ENCODE measurements around the gene SLC1A3.

SLC1A3 gene

DNA sequence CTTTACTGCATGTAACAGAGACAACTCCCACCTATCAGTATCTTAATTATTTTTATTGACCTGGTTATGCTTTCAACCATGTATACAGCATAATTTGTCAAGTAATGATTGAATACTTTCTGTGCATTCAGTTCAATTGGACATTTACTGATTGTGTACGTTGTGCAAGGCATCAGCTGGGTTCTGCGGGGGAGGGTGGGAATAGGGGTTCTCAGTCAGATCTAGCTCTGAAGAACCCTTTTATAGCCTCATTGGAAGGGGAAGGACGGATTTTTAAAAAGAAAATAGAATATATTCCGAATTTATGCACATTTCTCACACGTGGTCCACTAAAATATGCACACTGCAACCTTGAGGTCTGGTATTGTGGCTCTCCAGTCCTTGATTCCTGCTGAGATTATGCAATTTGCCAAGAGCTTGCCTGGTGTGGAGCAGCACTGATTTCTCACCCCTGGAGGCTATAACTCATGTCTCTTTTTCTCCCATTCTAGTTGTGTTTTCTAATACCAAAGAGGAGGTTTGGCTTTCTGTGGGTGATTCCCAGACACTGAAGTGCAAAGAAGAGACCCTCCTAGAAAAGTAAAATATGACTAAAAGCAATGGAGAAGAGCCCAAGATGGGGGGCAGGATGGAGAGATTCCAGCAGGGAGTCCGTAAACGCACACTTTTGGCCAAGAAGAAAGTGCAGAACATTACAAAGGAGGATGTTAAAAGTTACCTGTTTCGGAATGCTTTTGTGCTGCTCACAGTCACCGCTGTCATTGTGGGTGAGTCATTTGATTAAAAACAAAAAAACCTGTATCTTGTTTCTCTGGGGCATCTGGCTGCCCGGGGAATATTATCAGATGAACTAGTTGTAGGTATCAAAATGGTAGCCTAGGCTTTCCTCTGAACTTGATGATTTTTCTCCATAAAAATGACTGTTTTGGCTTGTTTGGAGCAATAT is 1.7 kb downstream of the SLC1A3 start:
- H3K36me3 ChIP-seq (replicated peaks), result peaks cover 18% of the 10 kb centered on the region
- peak overlapping the region; percentile 52 for H3K4me3 ChIP-seq
- in situ Hi-C loops (cut with MboI; ENCODE audit: low sequenced_read_pairs), result no loop called here
- H3K9me3 ChIP-seq, result no peaks in the 10 kb centered on the region
- peak in 1 of 2 experiments; percentile 21 for DNase-seq (ENCODE audit: low spot score in 2 of 2)
- H3K4me1 ChIP-seq, result no peaks in the 10 kb centered on the region
- H3K27me3 ChIP-seq (ENCODE audit: low read depth), result no peaks in the 10 kb centered on the region

DNA sequence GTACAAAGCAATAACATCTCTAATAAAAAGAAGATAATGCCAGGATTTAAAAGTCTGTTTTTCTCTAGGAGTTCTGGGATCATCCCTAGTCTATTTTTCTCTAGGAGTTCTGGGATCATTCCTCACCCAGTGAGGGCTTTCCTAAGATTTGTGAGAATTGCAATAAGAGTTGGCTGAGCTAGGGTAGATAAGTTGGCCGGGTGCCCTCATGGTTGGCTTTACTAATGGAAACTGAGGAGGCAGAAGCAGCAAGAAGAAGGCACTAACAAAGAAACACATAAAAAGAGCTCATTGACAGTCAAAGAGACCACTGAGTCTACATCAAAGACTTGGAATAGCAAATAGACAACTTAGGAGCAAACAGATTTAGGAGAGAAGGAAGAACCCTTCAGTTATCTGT is 4.2 kb downstream of the SLC1A3 start:
- in situ Hi-C loops (cut with MboI; ENCODE audit: low sequenced_read_pairs), result no loop called here
- H3K4me1 ChIP-seq, result no peaks in the 10 kb centered on the region
- H3K9me3 ChIP-seq, result no peaks in the 10 kb centered on the region
- peaks cover 18% of the 10 kb centered on the region for H3K36me3 ChIP-seq (replicated peaks)
- no peaks in the 10 kb centered on the region for H3K27me3 ChIP-seq (ENCODE audit: low read depth)
- DNase-seq (ENCODE audit: low spot score in 2 of 2), result no peak
- H3K4me3 ChIP-seq, result no peak overlapping the region

DNA sequence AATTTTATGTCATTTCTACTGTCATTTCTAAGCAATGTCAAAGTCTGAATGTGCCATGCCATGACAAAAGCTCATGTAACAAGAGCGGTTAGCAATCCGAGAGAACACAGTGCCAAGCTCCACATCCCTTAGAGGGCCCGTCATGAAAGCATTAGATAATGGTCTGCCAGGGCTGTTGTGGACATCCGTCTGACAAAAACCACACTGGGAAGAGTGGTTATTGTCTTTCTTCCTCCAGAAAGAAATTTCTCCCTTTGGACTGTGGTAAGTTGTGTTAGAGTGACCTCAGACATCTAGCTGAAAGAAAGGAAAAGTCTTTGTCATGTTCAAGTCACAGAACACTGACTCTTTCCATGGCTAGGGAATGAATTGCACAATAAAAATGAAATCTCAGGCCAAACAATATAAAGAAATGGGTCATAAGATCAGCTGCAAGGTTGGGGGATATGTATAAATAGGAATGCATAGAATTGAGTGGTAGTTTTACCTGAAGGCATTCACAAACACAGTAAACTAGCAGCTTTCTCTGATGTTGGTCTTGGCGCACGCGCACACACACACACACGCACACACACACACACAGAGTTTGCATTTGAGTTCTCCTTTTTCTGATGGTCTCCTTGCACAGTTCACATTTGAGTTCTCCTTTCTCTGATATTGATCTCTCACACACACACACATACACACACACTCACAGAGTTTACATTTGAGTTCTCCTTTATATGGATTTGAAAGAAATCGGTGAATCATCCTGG is 5.3 kb downstream of the SLC1A3 start:
- Histone ChIP-seq H3K4me3 (no peak overlapping the region), H3K4me1 (no peaks in the 10 kb centered on the region), H3K27me3 (ENCODE audit: low read depth) (no peaks in the 10 kb centered on the region), H3K36me3 (replicated peaks) (peaks cover 18% of the 10 kb centered on the region), H3K9me3 (no peaks in the 10 kb centered on the region)
- DNase-seq (ENCODE audit: low spot score in 2 of 2), result no peak
- in situ Hi-C loops (cut with MboI; ENCODE audit: low sequenced_read_pairs), result no loop called here

DNA sequence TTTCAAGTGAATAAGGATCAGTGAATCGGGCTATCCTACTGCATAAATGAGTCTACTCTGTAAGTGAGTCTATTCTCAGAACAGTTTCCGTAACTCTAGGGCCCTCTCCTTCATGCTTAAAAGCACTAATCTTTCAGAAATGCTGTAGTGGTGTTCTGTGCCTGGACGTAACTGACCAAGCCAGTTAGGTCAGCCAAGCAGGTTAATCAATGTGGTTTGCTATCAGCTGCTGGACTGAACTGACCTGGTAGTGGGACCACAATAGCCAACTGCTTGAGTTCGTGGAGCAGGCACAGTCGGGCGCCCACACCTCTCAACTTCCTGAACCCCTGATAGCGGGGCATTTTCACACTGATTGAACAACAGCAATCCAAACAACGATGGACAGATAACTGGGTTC is 6.8 kb downstream of the SLC1A3 start:
- in situ Hi-C loops (cut with MboI; ENCODE audit: low sequenced_read_pairs), result no loop called here
- Histone ChIP-seq H3K9me3 (no peaks in the 10 kb centered on the region), H3K4me3 (no peak overlapping the region), H3K4me1 (no peaks in the 10 kb centered on the region), H3K36me3 (replicated peaks) (peaks cover 18% of the 10 kb centered on the region), H3K27me3 (ENCODE audit: low read depth) (no peaks in the 10 kb centered on the region)
- DNase-seq (ENCODE audit: low spot score in 2 of 2), result no peak

- peaks cover 15% of the 10 kb centered on the region for H3K36me3 ChIP-seq (replicated peaks)
- in situ Hi-C loops (cut with MboI; ENCODE audit: low sequenced_read_pairs), result no loop called here
- H3K4me1 ChIP-seq, result no peaks in the 10 kb centered on the region
- no peaks in the 10 kb centered on the region for H3K27me3 ChIP-seq (ENCODE audit: low read depth)
- no peaks in the 10 kb centered on the region for H3K9me3 ChIP-seq
- no peak for DNase-seq (ENCODE audit: low spot score in 2 of 2)
- no peak overlapping the region for H3K4me3 ChIP-seq
Measured at GRCh38 chr5:36613771-36614656, 7.6 kb downstream of the SLC1A3 start.

- H3K9me3 ChIP-seq, result no peaks in the 10 kb centered on the region
- H3K4me1 ChIP-seq, result no peaks in the 10 kb centered on the region
- DNase-seq (ENCODE audit: low spot score in 2 of 2), result no peak
- H3K36me3 ChIP-seq (replicated peaks), result peaks cover 12% of the 10 kb centered on the region
- no peak overlapping the region for H3K4me3 ChIP-seq
- no peaks in the 10 kb centered on the region for H3K27me3 ChIP-seq (ENCODE audit: low read depth)
- in situ Hi-C loops (cut with MboI; ENCODE audit: low sequenced_read_pairs), result no loop called here
Measured at GRCh38 chr5:36614657-36615308, 8.4 kb downstream of the SLC1A3 start.

DNA sequence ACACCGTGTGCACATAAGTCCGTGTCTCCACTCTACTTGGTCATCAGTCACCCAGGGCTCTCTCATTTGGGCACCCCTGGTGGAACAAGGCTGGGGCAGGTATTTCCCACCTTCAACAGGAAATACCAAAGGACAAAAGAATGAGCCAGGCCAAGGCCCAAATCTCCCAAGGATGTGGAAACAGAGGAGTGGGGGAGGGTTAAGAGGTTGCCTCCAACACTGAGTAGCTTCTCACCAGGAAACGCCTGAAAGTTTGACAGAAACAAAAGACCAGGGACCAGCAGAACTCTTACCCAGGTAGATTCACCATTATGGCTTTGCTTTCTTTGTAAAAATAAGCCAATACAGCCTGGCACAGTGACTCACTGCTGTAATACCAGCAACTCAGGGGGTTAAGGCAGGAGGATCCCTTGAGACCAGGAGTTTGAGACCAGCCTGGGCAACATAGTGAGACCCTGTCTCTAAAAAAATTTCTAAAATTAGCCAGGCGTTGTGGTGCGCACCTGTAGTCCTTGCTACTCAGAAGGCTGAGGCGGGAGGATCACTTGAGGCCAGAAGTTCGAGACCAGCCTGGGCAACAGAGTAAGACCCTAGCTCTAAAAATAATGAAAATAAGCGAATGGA is 12.7 kb downstream of the SLC1A3 start:
- H3K27me3 ChIP-seq (ENCODE audit: low read depth), result no peaks in the 10 kb centered on the region
- no peak overlapping the region for H3K4me3 ChIP-seq
- no peaks in the 10 kb centered on the region for H3K4me1 ChIP-seq
- in situ Hi-C loops (cut with MboI; ENCODE audit: low sequenced_read_pairs), result no loop called here
- DNase-seq (ENCODE audit: low spot score in 2 of 2), result no peak
- H3K36me3 ChIP-seq (replicated peaks), result no peaks in the 10 kb centered on the region
- no peaks in the 10 kb centered on the region for H3K9me3 ChIP-seq

- in situ Hi-C loops (cut with MboI; ENCODE audit: low sequenced_read_pairs), result no loop called here
- no peak for DNase-seq (ENCODE audit: low spot score in 2 of 2)
- Histone ChIP-seq H3K36me3 (replicated peaks) (no peaks in the 10 kb centered on the region), H3K4me3 (no peak overlapping the region), H3K9me3 (no peaks in the 10 kb centered on the region), H3K27me3 (ENCODE audit: low read depth) (no peaks in the 10 kb centered on the region), H3K4me1 (no peaks in the 10 kb centered on the region)
Measured at GRCh38 chr5:36621985-36622384, 15.6 kb downstream of the SLC1A3 start.

DNA sequence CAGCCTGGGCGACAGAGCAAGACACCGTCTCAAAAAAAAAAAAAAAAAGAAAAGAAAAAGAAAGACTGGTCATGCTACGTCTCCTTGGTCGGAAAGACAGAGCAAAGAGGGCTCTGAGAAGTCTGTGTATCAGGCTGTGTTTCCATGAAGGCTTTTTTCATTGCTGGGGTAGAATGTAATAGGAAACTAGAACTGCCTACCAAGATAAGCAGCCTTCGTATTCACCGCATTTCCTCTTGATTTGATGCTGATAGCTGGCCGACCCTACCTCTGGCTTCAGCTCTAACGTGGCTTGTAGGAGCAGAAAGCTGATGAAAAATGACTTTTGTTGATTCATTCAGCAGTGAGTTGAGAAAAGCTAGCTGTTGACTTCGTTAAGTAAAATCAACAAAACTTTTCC is 17.4 kb downstream of the SLC1A3 start:
- Histone ChIP-seq H3K9me3 (no peaks in the 10 kb centered on the region), H3K4me1 (no peaks in the 10 kb centered on the region), H3K36me3 (replicated peaks) (no peaks in the 10 kb centered on the region), H3K27me3 (ENCODE audit: low read depth) (no peaks in the 10 kb centered on the region), H3K4me3 (no peak overlapping the region)
- no peak for DNase-seq (ENCODE audit: low spot score in 2 of 2)
- in situ Hi-C loops (cut with MboI; ENCODE audit: low sequenced_read_pairs), result no loop called here

DNA sequence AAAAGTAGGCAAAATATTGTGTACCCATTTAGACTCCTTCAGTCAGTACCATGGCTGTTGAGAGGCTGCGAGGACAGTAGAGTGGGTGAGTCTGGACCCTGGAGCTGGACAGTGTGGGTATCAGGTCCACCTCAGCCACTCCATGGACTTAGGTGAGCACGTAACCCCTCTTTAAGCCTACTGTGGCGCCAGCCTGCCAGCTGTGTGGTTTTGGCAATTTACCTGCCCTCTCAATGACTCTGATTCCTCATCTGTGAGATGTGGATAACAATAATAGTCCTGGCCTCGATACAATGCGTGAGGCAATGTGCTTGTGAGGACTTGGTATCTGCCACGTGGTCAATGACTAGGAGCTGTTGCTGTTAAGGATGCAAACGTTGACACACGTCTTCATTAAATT is 17.9 kb downstream of the SLC1A3 start:
- Histone ChIP-seq H3K9me3 (no peaks in the 10 kb centered on the region), H3K36me3 (replicated peaks) (no peaks in the 10 kb centered on the region), H3K4me1 (no peaks in the 10 kb centered on the region), H3K4me3 (no peak overlapping the region), H3K27me3 (ENCODE audit: low read depth) (no peaks in the 10 kb centered on the region)
- in situ Hi-C loops (cut with MboI; ENCODE audit: low sequenced_read_pairs), result no loop called here
- no peak for DNase-seq (ENCODE audit: low spot score in 2 of 2)

- no peaks in the 10 kb centered on the region for H3K9me3 ChIP-seq
- H3K4me3 ChIP-seq, result no peak overlapping the region
- peaks cover 3% of the 10 kb centered on the region; the same call in 1 of the 2 replicates for H3K36me3 ChIP-seq (replicated peaks)
- no peak for DNase-seq (ENCODE audit: low spot score in 2 of 2)
- in situ Hi-C loops (cut with MboI; ENCODE audit: low sequenced_read_pairs), result no loop called here
- no peaks in the 10 kb centered on the region for H3K27me3 ChIP-seq (ENCODE audit: low read depth)
- no peaks in the 10 kb centered on the region for H3K4me1 ChIP-seq
Measured at GRCh38 chr5:36628695-36629094, 22.3 kb downstream of the SLC1A3 start.

DNA sequence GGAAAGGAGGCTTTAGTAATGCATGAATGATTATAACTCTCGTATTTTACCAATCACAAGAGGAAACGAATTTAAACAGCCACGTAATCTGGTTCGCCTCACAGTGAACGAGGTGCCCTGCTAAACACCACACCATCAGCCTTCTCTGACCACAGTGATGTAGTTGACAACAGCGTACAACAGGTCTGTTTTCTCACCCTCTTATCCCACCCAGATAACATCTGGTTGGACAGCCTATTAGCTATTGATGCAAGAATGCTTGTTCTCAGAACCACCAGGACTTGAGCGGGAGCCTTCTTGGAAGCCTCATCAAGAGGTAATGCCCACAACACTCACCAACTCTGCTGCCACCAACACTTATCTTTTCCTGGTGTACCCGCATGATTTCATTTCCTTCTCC is 23.3 kb downstream of the SLC1A3 start:
- no peak overlapping the region for H3K4me3 ChIP-seq
- DNase-seq (ENCODE audit: low spot score in 2 of 2), result no peak
- in situ Hi-C loops (cut with MboI; ENCODE audit: low sequenced_read_pairs), result no loop called here
- peaks cover 3% of the 10 kb centered on the region; the same call in 1 of the 2 replicates for H3K36me3 ChIP-seq (replicated peaks)
- H3K27me3 ChIP-seq (ENCODE audit: low read depth), result no peaks in the 10 kb centered on the region
- no peaks in the 10 kb centered on the region for H3K9me3 ChIP-seq
- no peaks in the 10 kb centered on the region for H3K4me1 ChIP-seq

All from HAP-1 (cell line).